Measurements from ENCODE around the gene SARNP. TPM values are rescaled to one million over a fixed set of nuclear protein-coding genes. Genes with fewer than 3 reads are reported as not detected.

Gene SARNP
- total and polyA plus RNA-seq, 9 of the 15 experiments (the other 6 are each of a cell fraction or from before 2014, with no cell fraction given), result 70.1 to 400 (median 198) TPM

DNA sequence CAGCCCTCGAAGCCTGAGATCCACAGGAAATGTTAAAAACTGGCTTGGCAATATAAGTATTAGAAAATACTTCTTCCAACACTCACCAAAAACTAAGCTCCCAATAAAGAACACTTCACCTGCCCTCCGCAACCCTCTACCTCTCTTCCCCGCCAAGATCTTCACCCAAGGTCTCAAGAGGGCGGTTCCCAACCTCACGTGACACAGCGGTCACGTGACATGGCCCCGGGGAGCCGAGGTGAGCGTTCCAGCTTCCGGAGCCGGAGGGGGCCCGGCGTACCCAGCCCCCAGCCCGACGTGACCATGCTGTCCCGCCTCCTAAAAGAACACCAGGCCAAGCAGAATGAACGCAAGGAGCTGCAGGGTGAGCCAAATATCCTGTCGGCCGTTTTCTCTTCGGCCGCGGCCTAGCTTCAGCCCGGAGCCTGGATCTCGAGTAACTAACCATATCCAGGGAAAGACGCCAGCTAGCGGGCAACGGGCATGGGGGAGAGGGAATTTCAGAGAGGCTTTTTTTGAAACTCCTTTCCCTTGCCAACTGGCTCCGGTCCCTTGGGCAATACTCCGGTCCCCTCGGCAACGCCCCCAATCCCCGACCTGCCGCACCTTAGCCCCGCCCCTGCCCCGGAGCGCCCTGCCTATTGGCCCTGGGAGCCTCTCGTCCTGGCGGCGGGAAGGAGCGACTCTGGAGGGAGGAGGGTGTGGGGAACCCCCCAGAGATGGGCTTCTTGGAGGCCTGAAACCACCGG lies 101.5 kb downstream of the SARNP start, which contains the start of gene BLOC1S1:
BLOC1S1 (plus strand) TSS at position 214 of the 749 bp plus-strand sequence; CDS start at position 220, 6 bp downstream.
- H3K4me2 ChIP-seq (ENCODE audit: insufficient read depth, low read length), result peak within 1 kb of the TSS; percentile 90
- peak within 1 kb of the TSS; percentile 82 to 92 for H3K9ac ChIP-seq (ENCODE audit: insufficient read depth in 1 of 2, low read depth in 2 of 2, low read length in 2 of 2)
- CTCF ChIA-PET (ENCODE audit: low intra/inter-chr PET ratio), result no interaction called here
- ATAC-seq, result peak; percentile 97
- no peaks in the 10 kb centered on the region; the same call in 2 of the 3 replicates for H3K36me3 ChIP-seq (ENCODE audit: control insufficient read depth, insufficient read depth, low read length)
- peaks cover 18 to 26% of the 10 kb centered on the region in 2 experiments; a peak in 4 of 5 replicates for H3K4me1 ChIP-seq (replicated peaks in 1 of 2; ENCODE audit: control insufficient read depth in 2 of 2, insufficient read depth in 2 of 2, low read length in 2 of 2)
- BruUV-seq (replicated peaks), result TSS peak; percentile 58
- in situ Hi-C loops (cut with MboI), result no loop called here
- H3K27ac ChIP-seq (ENCODE audit: extremely low read depth, low read depth, low read length), result peak within 1 kb of the TSS; percentile 88
- H3K9me1 ChIP-seq (ENCODE audit: control insufficient read depth, insufficient read depth, low read length), result no peaks in the 10 kb centered on the region
- WGBS (ENCODE audit: insufficient coverage, low coverage, missing lambda C conversion rate), result 2% methylated on average over 41 of the region's 42 CpGs
- H3K9me3 ChIP-seq (replicated peaks; ENCODE audit: control insufficient read depth, insufficient read depth, low read depth, low read length), result no peaks in the 10 kb centered on the region
- peak; percentile 96 to 98 (median 97) for DNase-seq (ENCODE audit: extremely low read depth in 1 of 4, low spot score in 3 of 4)
- H2AFZ ChIP-seq (ENCODE audit: low read depth, low read length), result peak within 1 kb of the TSS; percentile 98
- POLR2A ChIA-PET, result interaction anchor here (0.9 to 2.8 kb wide), 5 partner anchors 9 to 281 kb away, joined by 3 to 12 read pairs (median 3); partner anchors contain the start of genes CD63 and SUOX
- peak within 1 kb of the TSS; percentile 84 for H3K4me3 ChIP-seq
- intact Hi-C loops (cut with micrococcal nuclease), result loop anchor here (1.0 kb wide), 1 partner anchor 12 kb away; no protein-coding TSS in a partner anchor
- peaks cover 6% of the 10 kb centered on the region; the same call in 2 of the 3 replicates for H3K79me2 ChIP-seq (ENCODE audit: control insufficient read depth, insufficient read depth, low read length)
- H4K20me1 ChIP-seq (replicated peaks; ENCODE audit: control insufficient read depth, insufficient read depth, low read length), result no peaks in the 10 kb centered on the region; the same call in 1 of the 2 replicates
- peak; percentile 85 for FAIRE-seq
- no peaks in the 10 kb centered on the region for H3K27me3 ChIP-seq (ENCODE audit: control insufficient read depth in 2 of 2, insufficient read depth in 2 of 2, low read length in 2 of 2)
- TF ChIP-seq ZNF561 (CRISPR knock-in tag; conservative IDR thresholded peaks at IDR 0.05) (no peak), KDM4B (IDR thresholded peaks at IDR 0.05; ENCODE audit: borderline replicate concordance in 2 of 2, low read depth in 1 of 2) (peak in 1 of 2 experiments; percentile 95; a peak in 2 of 4 replicates), FOS (IDR thresholded peaks at IDR 0.05; ENCODE audit: extremely low read depth, insufficient read length) (peak; percentile 57), RB1 (IDR thresholded peaks at IDR 0.05; ENCODE audit: low read depth) (peak; percentile 82), TBL1XR1 (IDR thresholded peaks at IDR 0.05; ENCODE audit: low read length in 2 of 2) (0 out of 4 replicates have a peak, but pooled peaks of 1 of the 2 experiments have one; percentile 43), ZNF764 (CRISPR knock-in tag; IDR thresholded peaks at IDR 0.05; ENCODE audit: low read depth) (peak; percentile 37; the same call in 1 of the 2 replicates), PML (IDR thresholded peaks at IDR 0.05; ENCODE audit: low read length) (no peak; the same call in 1 of the 2 replicates), PHF20 (IDR thresholded peaks at IDR 0.05; ENCODE audit: partially characterized antibody) (peak; percentile 100), ZBED1 (IDR thresholded peaks at IDR 0.05) (no peak), MCM7 (IDR thresholded peaks at IDR 0.05) (no peak), POLR2B (IDR thresholded peaks at IDR 0.05; ENCODE audit: low read depth, partially characterized antibody) (peak; percentile 49)
- TF ChIP-seq, protein P1, sequence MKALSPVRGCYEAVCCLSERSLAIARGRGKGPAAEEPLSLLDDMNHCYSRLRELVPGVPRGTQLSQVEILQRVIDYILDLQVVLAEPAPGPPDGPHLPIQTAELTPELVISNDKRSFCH (CRISPR knock-in tag; IDR thresholded peaks at IDR 0.05), result no peak
- TF ChIP-seq, protein P1 (tag; IDR thresholded peaks at IDR 0.05), result peak; percentile 46; the same call in 1 of the 2 replicates
- TF ChIP-seq, protein P2, sequence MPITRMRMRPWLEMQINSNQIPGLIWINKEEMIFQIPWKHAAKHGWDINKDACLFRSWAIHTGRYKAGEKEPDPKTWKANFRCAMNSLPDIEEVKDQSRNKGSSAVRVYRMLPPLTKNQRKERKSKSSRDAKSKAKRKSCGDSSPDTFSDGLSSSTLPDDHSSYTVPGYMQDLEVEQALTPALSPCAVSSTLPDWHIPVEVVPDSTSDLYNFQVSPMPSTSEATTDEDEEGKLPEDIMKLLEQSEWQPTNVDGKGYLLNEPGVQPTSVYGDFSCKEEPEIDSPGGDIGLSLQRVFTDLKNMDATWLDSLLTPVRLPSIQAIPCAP (CRISPR knock-in tag; IDR thresholded peaks at IDR 0.05; ENCODE audit: borderline replicate concordance), result no peak
- TF ChIP-seq, protein P3, sequence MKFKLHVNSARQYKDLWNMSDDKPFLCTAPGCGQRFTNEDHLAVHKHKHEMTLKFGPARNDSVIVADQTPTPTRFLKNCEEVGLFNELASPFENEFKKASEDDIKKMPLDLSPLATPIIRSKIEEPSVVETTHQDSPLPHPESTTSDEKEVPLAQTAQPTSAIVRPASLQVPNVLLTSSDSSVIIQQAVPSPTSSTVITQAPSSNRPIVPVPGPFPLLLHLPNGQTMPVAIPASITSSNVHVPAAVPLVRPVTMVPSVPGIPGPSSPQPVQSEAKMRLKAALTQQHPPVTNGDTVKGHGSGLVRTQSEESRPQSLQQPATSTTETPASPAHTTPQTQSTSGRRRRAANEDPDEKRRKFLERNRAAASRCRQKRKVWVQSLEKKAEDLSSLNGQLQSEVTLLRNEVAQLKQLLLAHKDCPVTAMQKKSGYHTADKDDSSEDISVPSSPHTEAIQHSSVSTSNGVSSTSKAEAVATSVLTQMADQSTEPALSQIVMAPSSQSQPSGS (CRISPR knock-in tag; IDR thresholded peaks at IDR 0.05), result no peak
- TF ChIP-seq, protein P4, sequence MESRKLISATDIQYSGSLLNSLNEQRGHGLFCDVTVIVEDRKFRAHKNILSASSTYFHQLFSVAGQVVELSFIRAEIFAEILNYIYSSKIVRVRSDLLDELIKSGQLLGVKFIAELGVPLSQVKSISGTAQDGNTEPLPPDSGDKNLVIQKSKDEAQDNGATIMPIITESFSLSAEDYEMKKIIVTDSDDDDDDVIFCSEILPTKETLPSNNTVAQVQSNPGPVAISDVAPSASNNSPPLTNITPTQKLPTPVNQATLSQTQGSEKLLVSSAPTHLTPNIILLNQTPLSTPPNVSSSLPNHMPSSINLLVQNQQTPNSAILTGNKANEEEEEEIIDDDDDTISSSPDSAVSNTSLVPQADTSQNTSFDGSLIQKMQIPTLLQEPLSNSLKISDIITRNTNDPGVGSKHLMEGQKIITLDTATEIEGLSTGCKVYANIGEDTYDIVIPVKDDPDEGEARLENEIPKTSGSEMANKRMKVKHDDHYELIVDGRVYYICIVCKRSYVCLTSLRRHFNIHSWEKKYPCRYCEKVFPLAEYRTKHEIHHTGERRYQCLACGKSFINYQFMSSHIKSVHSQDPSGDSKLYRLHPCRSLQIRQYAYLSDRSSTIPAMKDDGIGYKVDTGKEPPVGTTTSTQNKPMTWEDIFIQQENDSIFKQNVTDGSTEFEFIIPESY (CRISPR knock-in tag; IDR thresholded peaks at IDR 0.05), result no peak

Measured in K562 (cell line).